GM19328 (cell line): ENCODE results near the gene TLK1.

ENCODE experiments used
- ATAC-seq: cut with Tn5 transposase; IDR thresholded peaks from one replicate; pipeline ENCODE4 v1.9.1; 2021; ENCODE audit warnings: mild to moderate bottlenecking, moderate library complexity; ENCODE audit not compliant: unreplicated experiment

TLK1 gene

GRCh38 chr2:171009386-171009785 lies 151.3 kb downstream of the TLK1 start:
- no peak for ATAC-seq

- no peak for ATAC-seq
These were observed 152.0 kb downstream of the TLK1 start for GRCh38 chr2:171008550-171009205.

DNA sequence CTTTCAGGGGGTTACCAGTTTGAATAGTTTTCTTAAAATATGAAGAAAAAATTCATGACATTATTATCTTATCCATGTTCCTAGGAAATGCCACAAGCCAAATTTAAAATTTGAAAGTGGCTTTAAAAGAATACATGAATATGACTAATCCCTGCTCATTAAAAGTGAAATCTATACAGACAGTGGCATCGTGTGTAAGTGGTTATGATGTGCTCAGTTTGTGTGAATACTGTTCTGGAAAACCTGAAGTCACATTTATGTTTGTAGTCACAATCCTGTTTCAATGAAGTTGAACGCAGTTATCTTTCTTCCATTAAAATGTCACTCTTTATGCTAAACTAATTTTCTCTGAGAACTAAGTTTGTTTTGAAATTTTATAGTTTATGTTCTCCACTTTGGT lies 155.9 kb downstream of the TLK1 start:
- no peak for ATAC-seq

GRCh38 chr2:171004363-171004762 lies 156.3 kb downstream of the TLK1 start:
- ATAC-seq, result no peak

- ATAC-seq, result no peak
These were observed 161.0 kb downstream of the TLK1 start for GRCh38 chr2:170999654-171000053.

- no peak for ATAC-seq
These were observed 162.6 kb downstream of the TLK1 start for GRCh38 chr2:170997893-170998597.

DNA sequence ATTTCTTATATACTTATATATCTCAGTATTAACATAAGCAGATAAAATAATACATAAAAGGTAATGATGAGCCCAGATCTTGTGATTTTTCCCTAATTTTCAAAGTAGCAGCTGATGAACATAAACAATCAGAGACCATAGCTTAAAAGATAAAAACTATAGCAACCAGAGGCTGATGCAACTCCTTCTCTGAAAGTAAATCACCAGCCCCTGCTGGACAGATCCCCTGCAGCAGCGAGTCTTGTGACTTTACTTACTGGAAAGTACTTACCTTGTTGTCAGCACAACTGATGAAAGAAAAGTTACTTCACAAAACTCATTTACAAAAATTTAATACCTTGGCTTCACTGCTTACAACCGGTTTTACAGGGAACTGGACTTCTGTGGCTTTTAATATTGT lies 164.4 kb downstream of the TLK1 start:
- ATAC-seq, result no peak

DNA sequence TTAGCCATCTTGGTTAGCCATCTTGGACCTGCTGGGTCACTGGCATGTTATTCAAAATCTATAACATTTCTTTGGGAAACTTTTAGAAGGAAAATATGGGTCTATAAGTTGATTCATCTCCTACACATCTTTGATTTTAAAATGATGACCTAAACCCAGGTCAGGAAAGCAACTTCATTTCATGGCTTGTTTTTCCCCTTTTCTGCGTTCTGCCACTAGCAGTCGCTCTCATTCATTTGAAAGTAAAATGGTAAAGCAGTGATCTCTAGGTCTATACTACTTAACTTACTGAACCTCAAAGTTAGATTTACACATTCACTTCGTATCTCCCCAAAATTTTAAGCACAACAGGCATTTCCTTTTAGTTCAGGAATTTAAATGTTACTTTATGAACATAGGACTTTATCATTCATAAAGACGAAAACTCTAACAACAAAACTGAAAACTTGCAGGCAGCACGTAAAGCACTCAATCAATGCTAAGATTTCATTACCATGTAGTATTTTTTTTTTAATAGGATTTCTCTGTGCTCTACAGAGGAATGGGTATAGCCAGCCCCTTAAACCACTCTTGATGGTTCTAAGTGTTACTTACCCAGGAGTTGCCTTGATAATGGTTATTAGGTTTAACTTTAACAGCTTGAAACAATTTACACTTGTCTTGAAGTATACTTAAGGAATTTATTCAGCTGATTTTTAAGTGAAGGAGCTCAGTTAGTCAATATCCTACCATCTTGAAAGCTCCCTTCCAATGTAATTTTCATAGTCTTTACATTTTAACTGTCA lies 169.1 kb downstream of the TLK1 start:
- no peak for ATAC-seq

- no peak for ATAC-seq
These were observed 174.0 kb downstream of the TLK1 start for GRCh38 chr2:170986566-170987258.

GRCh38 chr2:170985407-170985806 lies 175.3 kb downstream of the TLK1 start:
- ATAC-seq, result no peak

DNA sequence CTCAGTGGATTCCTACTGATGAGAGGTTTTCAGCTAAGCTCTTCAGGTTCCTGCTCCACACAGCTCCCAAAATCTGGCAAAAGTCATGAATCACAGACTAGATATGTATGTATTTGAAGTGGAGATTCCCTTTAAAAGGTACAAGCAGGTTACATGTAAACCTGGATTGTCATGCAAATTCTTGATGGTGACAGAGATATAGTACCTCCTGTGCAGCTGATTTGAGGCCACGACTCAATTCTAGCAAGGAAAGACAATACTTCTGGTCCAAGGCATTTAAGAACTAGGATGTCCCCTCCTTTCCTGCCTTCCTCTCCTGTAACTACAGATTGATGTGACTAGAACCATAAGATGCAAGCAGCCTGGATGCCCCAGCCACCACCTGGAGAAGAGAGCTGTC lies 176.6 kb downstream of the TLK1 start:
- ATAC-seq, result no peak

- ATAC-seq, result no peak
These were observed 184.8 kb downstream of the TLK1 start for GRCh38 chr2:170975943-170976270.

- ATAC-seq, result no peak
These were observed 185.4 kb downstream of the TLK1 start for GRCh38 chr2:170975127-170975942.

- no peak for ATAC-seq
These were observed 186.2 kb downstream of the TLK1 start for GRCh38 chr2:170974304-170974993.

DNA sequence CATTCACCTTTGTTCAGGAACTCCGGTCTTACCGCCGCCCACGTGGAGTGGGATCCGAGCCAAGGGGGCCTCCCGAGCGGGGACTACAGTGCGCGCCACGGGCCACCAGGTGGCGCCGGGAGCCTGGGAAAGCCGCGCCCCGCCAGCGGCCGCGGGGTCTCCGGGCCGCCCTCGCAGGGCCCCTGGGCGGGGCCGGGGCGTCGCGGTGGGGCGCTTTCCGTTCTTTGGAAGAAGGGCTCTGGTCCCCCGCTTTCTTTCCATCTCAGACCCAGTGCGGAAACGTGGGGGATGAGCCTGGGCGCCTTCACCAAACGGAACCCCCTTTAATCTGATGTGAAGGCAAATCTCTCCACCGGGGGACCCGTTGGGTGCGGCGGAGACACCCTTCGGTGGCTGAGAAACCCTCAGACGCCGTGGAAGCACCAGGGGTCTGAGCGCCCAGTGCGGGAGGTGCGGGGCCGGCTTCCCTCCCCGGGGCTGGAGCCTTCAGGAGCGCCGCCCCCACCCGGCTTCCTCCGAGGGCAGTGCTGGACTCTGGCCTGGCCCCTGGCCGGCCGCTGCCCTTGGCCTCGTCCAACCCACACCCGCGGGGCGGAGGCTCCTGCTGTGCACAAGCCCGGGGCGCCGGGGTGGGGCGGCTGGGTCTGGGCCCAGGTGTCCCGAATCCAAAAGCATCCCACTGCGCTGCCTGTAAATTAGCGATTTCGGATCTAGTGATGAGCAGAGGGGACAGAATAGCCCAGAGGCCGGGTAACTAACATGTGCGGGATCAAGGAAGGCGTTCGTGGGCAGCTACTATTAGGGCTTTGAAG lies 187.0 kb downstream of the TLK1 start:
- peak; percentile 91 for ATAC-seq

DNA sequence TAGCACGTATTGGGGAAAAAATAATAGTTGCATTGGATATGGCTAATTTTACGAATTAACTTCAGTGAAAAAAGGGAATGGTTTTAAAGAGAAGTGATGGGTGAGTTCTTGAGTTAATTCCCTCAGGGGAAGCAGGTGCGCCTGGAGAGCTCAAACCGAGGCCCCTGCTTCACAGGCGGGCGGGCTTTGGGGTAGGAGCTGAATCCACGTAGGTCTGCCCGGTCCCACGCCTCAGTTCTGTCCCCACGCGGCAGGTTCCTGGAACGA lies 187.5 kb downstream of the TLK1 start:
- no peak for ATAC-seq

- ATAC-seq, result no peak
These were observed 188.1 kb downstream of the TLK1 start for GRCh38 chr2:170972296-170973224.

DNA sequence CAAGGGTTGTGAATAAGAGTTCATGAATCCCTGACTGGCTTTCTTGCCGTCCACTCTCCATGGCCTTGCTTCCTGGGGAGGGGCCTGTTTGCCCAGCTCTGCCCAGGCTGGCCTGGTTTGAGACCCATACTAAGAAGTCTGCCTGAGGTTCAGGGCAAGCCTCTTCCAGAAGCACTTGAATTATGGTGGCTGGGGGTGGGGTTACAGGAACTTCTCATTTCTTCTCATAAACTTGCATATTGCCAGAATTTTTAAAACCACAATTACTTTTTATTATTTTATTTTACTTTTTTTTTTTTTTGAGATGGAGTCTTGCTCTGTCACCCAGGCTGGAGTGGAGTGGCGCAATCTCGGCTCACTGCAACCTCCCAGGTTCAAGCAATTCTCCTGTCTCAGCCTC lies 189.6 kb downstream of the TLK1 start:
- ATAC-seq, result no peak
